ENCODE data around the gene TRIM27.

TRIM27 gene

GRCh38 chr6:28945349-28945748 lies 21.6 kb upstream of the TRIM27 start:
- no peak for TF ChIP-seq CTCF (IDR thresholded peaks at IDR 0.05; ENCODE audit: insufficient read depth, missing control alignments)
- DNase-seq (ENCODE audit: insufficient read length, low spot score), result no peak
- FAIRE-seq, result no peak

- FAIRE-seq (peak; percentile 48), DNase-seq (ENCODE audit: insufficient read length, low spot score) (no peak)
- TF ChIP-seq CTCF (IDR thresholded peaks at IDR 0.05; ENCODE audit: insufficient read depth, missing control alignments), result no peak
Observed at GRCh38 chr6:28944412-28944865, 20.7 kb upstream of the TRIM27 start.

GRCh38 chr6:28943557-28944411 lies 20.0 kb upstream of the TRIM27 start:
- no peak for FAIRE-seq
- no peak for DNase-seq (ENCODE audit: insufficient read length, low spot score)
- TF ChIP-seq CTCF (IDR thresholded peaks at IDR 0.05; ENCODE audit: insufficient read depth, missing control alignments), result no peak

- no peak for TF ChIP-seq CTCF (IDR thresholded peaks at IDR 0.05; ENCODE audit: insufficient read depth, missing control alignments)
- FAIRE-seq, result no peak
- DNase-seq (ENCODE audit: insufficient read length, low spot score), result no peak
Observed at GRCh38 chr6:28943223-28943556, 19.4 kb upstream of the TRIM27 start.

- no peak for TF ChIP-seq CTCF (IDR thresholded peaks at IDR 0.05; ENCODE audit: insufficient read depth, missing control alignments)
- DNase-seq (ENCODE audit: insufficient read length, low spot score) (no peak), FAIRE-seq (no peak)
Observed at GRCh38 chr6:28941684-28942448, 18.1 kb upstream of the TRIM27 start.

- TF ChIP-seq CTCF (IDR thresholded peaks at IDR 0.05; ENCODE audit: insufficient read depth, missing control alignments), result no peak
- DNase-seq (ENCODE audit: insufficient read length, low spot score) (no peak), FAIRE-seq (no peak)
Observed at GRCh38 chr6:28940858-28941683, 17.3 kb upstream of the TRIM27 start.
